Dermis blood vessel endothelial cell (primary cell): ENCODE results near the gene LRTM2. TPM values are rescaled to one million over a fixed set of nuclear protein-coding genes. Genes with fewer than 3 reads are reported as not detected.

Experiments used
- DNase-seq: peaks from one replicate; pipeline ENCODE4 v3.0.0; 2010
- total RNA-seq: library from RNA; depleted of rRNA; stranded (reverse); fragments of >200 nt; gene quantifications from 2 replicates; pipeline ENCODE4 v1.2.3, GENCODE V29; 2014

LRTM2 gene
- total RNA-seq, 1 donor from 2014 or later = not detected

GRCh38 chr12:1830981-1831963 is 10.9 kb downstream of the LRTM2 start:
- peak; percentile 75 for DNase-seq

GRCh38 chr12:1832801-1833595 is 12.6 kb downstream of the LRTM2 start:
- DNase-seq = no peak

GRCh38 chr12:1833596-1834028 is 13.2 kb downstream of the LRTM2 start:
- no peak for DNase-seq

GRCh38 chr12:1834186-1834925 is 14.0 kb downstream of the LRTM2 start:
- DNase-seq = no peak

- no peak for DNase-seq
Observed at GRCh38 chr12:1835211-1836131, 15.1 kb downstream of the LRTM2 start.

GRCh38 chr12:1836241-1836803 is 16.0 kb downstream of the LRTM2 start:
- no peak for DNase-seq

- no peak for DNase-seq
Observed at GRCh38 chr12:1836854-1837421, 16.6 kb downstream of the LRTM2 start.

GRCh38 chr12:1837541-1838204 is 17.3 kb downstream of the LRTM2 start:
- peak; percentile 3 for DNase-seq

- no peak for DNase-seq
Observed at GRCh38 chr12:1838205-1838993, 18.0 kb downstream of the LRTM2 start.

- no peak for DNase-seq
Observed at GRCh38 chr12:1838994-1839365, 18.6 kb downstream of the LRTM2 start.

- no peak for DNase-seq
Observed at GRCh38 chr12:1839464-1839863, 19.1 kb downstream of the LRTM2 start.

- DNase-seq = no peak
Observed at GRCh38 chr12:1839956-1840951, 19.9 kb downstream of the LRTM2 start.

GRCh38 chr12:1840981-1841425 is 20.6 kb downstream of the LRTM2 start:
- DNase-seq = no peak

- DNase-seq = no peak
Observed at GRCh38 chr12:1841586-1842182, 21.3 kb downstream of the LRTM2 start.

GRCh38 chr12:1842183-1842904 is 22.0 kb downstream of the LRTM2 start:
- DNase-seq = no peak

GRCh38 chr12:1842905-1843640 is 22.7 kb downstream of the LRTM2 start:
- no peak for DNase-seq
